ENCODE data around the gene STAB1.

STAB1 gene

DNA sequence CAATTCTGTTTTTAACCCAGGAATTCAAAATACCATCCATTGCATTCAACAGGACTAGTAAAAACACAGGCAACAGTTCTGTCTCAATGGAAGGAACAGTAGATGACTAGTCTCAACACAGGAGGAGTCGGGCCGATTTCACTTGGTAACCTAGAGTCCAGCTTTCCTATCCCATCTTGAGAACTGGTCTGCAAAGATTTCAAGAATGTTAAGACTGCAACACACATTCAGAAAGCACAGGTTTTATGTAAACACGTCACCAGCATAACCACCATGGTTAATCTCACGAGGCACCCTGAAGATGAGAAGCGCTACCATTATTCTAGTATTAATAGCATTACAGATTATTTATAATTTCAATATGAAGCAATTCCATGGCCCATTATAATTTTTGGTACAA lies 63.3 kb downstream of the STAB1 start:
- in situ Hi-C loops (cut with HindIII; ENCODE audit: low sequenced_read_pairs) = no loop called here
- no peak for DNase-seq (ENCODE audit: low read depth)
- no peak overlapping the region for H3K4me3 ChIP-seq (ENCODE audit: low read depth, low read length)
- no peak for TF ChIP-seq CTCF (IDR thresholded peaks at IDR 0.05; ENCODE audit: low read depth, low read length, missing control alignments)

DNA sequence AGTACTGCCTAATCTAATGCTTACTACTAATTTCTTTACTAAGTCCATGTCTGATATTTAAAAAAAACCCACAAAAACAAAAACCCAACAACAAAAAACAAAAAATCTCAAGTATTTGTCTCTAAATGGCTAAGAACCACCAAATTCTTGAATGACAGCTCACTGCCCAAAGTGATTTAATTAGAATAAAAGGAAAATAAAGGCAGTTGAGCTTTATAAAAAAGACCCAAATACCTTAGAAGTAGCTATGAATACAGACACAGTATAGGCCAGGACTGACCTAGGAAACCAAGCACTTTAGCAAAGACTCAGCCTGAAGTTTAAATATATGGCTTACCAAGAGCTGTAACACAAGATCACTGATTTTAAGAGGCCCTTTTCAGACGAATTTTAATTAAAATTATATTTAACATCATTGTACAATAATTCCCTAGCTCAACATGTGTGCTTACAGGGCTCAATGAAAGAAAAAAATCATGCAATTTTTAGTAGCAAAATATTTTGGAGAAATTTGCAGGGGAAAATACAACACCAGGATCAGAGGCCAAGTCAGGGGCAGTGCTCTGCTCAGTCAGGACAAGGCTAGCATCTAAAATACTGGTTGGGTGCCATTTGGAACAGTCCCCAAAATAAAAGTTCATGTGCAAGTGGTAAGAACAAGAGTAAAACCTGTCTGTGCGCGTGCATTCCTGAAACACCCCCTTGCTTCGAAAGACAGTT lies 66.0 kb downstream of the STAB1 start:
- no peak for TF ChIP-seq CTCF (IDR thresholded peaks at IDR 0.05; ENCODE audit: low read depth, low read length, missing control alignments)
- no peak overlapping the region for H3K4me3 ChIP-seq (ENCODE audit: low read depth, low read length)
- in situ Hi-C loops (cut with HindIII; ENCODE audit: low sequenced_read_pairs) = no loop called here
- no peak for DNase-seq (ENCODE audit: low read depth)

GRCh38 chr3:52563984-52564383 lies 68.8 kb downstream of the STAB1 start:
- in situ Hi-C loops (cut with HindIII; ENCODE audit: low sequenced_read_pairs) = no loop called here
- H3K4me3 ChIP-seq (ENCODE audit: low read depth, low read length) = no peak overlapping the region
- DNase-seq (ENCODE audit: low read depth) = no peak
- no peak for TF ChIP-seq CTCF (IDR thresholded peaks at IDR 0.05; ENCODE audit: low read depth, low read length, missing control alignments)

DNA sequence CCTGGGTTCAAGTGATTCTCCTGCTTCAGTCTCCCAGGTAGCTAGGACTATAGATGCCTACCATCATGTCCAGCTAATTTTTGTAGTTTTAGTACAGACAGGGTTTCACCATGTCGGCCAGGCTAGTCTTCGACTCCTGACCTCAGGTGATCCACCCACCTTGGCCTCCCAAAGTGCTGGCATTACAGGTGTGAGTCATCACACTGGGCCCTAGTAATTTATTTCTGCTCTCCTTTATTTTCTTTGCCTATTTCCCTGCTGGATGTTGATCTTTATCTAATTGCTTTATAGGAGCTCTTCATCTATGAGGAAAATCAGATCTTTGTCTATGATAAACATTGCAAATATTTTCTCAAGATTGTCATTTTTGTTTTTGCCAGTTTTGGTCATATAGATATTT lies 72.9 kb downstream of the STAB1 start:
- in situ Hi-C loops (cut with HindIII; ENCODE audit: low sequenced_read_pairs) = no loop called here
- DNase-seq (ENCODE audit: low read depth) = no peak
- no peak overlapping the region for H3K4me3 ChIP-seq (ENCODE audit: low read depth, low read length)
- no peak for TF ChIP-seq CTCF (IDR thresholded peaks at IDR 0.05; ENCODE audit: low read depth, low read length, missing control alignments)

- in situ Hi-C loops (cut with HindIII; ENCODE audit: low sequenced_read_pairs) = loop anchor here (5.0 kb wide), 2 partner anchors 33 to 98 kb away; partner anchors contain the start of gene UQCC5
- H3K4me3 ChIP-seq (ENCODE audit: low read depth, low read length) = no peak overlapping the region
- TF ChIP-seq CTCF (IDR thresholded peaks at IDR 0.05; ENCODE audit: low read depth, low read length, missing control alignments) = no peak
- DNase-seq (ENCODE audit: low read depth) = no peak
Measured at GRCh38 chr3:52570076-52570475, 74.9 kb downstream of the STAB1 start.

DNA sequence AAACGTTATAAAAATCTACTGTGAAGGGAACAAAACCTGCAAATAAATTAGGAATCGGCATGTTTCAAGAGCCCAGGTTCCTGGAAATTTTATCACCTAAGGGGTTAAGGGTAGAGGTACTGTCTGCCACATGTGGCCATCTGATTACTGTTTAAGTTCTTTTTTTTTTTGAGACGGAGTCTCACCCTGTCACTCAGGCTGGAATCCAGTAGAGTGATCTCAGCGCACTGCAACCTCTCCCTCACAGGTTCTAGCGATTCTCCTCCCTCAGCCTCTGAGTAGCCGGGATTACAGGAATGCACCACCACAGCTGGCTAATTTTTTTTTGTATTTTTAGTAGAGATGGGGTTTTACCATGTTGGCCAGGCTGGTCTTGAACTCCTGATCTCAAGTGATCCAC lies 77.1 kb downstream of the STAB1 start:
- TF ChIP-seq CTCF (IDR thresholded peaks at IDR 0.05; ENCODE audit: low read depth, low read length, missing control alignments) = no peak
- DNase-seq (ENCODE audit: low read depth) = no peak
- in situ Hi-C loops (cut with HindIII; ENCODE audit: low sequenced_read_pairs) = loop anchor here (5.0 kb wide), 2 partner anchors 35 to 100 kb away; partner anchors contain the start of gene UQCC5
- H3K4me3 ChIP-seq (ENCODE audit: low read depth, low read length) = no peak overlapping the region
